Spleen (tissue), 11 donors: Measurements from ENCODE around the gene PSMF1. TPM values are rescaled to one million over a fixed set of nuclear protein-coding genes. Genes with fewer than 3 reads are reported as not detected.
A peak's percentile ranks its signal among the peaks of the same experiment; 100 is the strongest.

Source experiments
- DNase-seq: peaks from one replicate; pipeline ENCODE4 v3.0.0-alpha.2; 2020
- H3K27ac ChIP-seq, 8 donors: fragments of 200-600 bp; sonication (generic) in 7 of 8; 1 replicate in 4 of 8; 2 replicates in 4 of 8; pipeline versions ENCODE4 v1.5.0 to v1.8.0; 2016 to 2021; ENCODE audit warnings: inconsistent platforms in 4 of 8, mild to moderate bottlenecking in 4 of 8, moderate library complexity in 1 of 8
- H3K27me3 ChIP-seq, 7 donors: fragments of 200-600 bp; sonication (generic) in 6 of 7; replicated peaks in 1 of 7; 1 replicate in 4 of 7; 2 replicates in 3 of 7; pipeline versions ENCODE4 v1.5.0 to v1.8.0; 2016 to 2021; ENCODE audit warnings: inconsistent platforms in 3 of 7, mild to moderate bottlenecking in 1 of 7
- H3K36me3 ChIP-seq, 6 donors: fragments of 200-600 bp; sonication (generic) in 5 of 6; 1 replicate in 4 of 6; 2 replicates in 2 of 6; pipeline versions ENCODE4 v1.5.0 to v1.8.0; 2016 to 2021; ENCODE audit warnings: inconsistent platforms in 2 of 6
- H3K4me1 ChIP-seq, 6 donors: fragments of 200-600 bp; sonication (generic) in 5 of 6; 1 replicate in 3 of 6; 2 replicates in 3 of 6; pipeline versions ENCODE4 v1.5.0 to v1.8.0; 2016 to 2021; ENCODE audit warnings: inconsistent platforms in 3 of 6
- H3K4me3 ChIP-seq, 8 donors: fragments of 200-600 bp; sonication (generic) in 7 of 8; 1 replicate in 4 of 8; 2 replicates in 4 of 8; pipeline versions ENCODE4 v1.5.0 to v1.8.0; 2016 to 2021; ENCODE audit warnings: inconsistent platforms in 4 of 8, mild to moderate bottlenecking in 4 of 8, moderate library complexity in 2 of 8
- H3K9me3 ChIP-seq, 8 donors: fragments of 200-600 bp; sonication (generic) in 7 of 8; 1 replicate in 4 of 8; 2 replicates in 4 of 8; pipeline versions ENCODE4 v1.5.0 to v1.8.0; 2016 to 2021; ENCODE audit warnings: inconsistent platforms in 4 of 8
- POLR2A ChIP-seq, 3 donors: fragments of 450-650 bp; IDR thresholded peaks; one replicate each; pipeline ENCODE4 v1.5.1; 2017; ENCODE audit warnings: antibody characterized with exemption in 3 of 3, mild to moderate bottlenecking in 1 of 3
- POLR2AphosphoS5 ChIP-seq, 3 donors: sonication (generic); formaldehyde crosslinking; IDR thresholded peaks; one replicate each; pipeline ENCODE4 v1.5.1; 2017; ENCODE audit warnings: antibody characterized with exemption in 3 of 3
- WGBS, 5 donors: extraction: QIAGEN DNeasy Blood & Tissue Kit in 3 of 5; methylation state at CpG; one replicate each; pipeline versions ENCODE4 v1.1.5 to v1.1.7; 2013 to 2018; 5-methylcytosine and 5-hydroxymethylcytosine counted together
- intact Hi-C: fragments of 100-400 bp; cut with DNase I; formaldehyde crosslinking; loops from one replicate; pipeline ENCODE4 v1.15.0; 2023; ENCODE audit warnings: low total_unique reads
- polyA plus RNA-seq, 3 donors: library from polyadenylated mRNA; stranded (reverse); fragments of 200-250 nt; gene quantifications; one replicate each; pipeline ENCODE4 v1.2.1, GENCODE V29; 2013
- total RNA-seq, 7 donors: library from RNA; depleted of rRNA in 3 of 7; stranded (reverse); fragments of >200 nt in 3 of 7; fragmentation: NEBNext Ultra II Directional in 4 of 7; extraction: Animal tissue kit (Norgen Biotek cat#: 25700) in 4 of 7; gene quantifications; one replicate each; pipeline versions ENCODE4 v1.1.0 to v1.2.1, GENCODE V29; 2016 to 2021
- TF ChIP-seq, protein P1 (sequence below), 11 experiments: fragments of 200-600 bp in 7 of 11; fragments of 450-650 bp in 4 of 11; sonication (generic) in 4 of 11; IDR thresholded peaks in 8 of 11; conservative IDR thresholded peaks in 3 of 11; 1 replicate in 7 of 11; 2 replicates in 4 of 11; pipeline versions ENCODE4 v1.4.0 to v1.8.0; 2016 to 2021; ENCODE audit warnings: antibody characterized with exemption in 11 of 11, inconsistent platforms in 4 of 11, mild to moderate bottlenecking in 1 of 11
- donor health status: healthy with polysubstance abuse.
- donor health status: DM: no; HTN: no; CAD: no; lungs with moderate emphysema.
- donor health status: DM: no; HTN: no; CAD: no.
- donor health status: Bipolar disorder and iron deficiency.
- donor health status: healthy.
- donor health status: DM: no; HTN: no; CAD: no.
- donor health status: DM: yes; HTN: yes; CAD: no.

The PSMF1 gene
- total and polyA plus RNA-seq, 10 donors = 25.7 to 169 (median 112) TPM

DNA sequence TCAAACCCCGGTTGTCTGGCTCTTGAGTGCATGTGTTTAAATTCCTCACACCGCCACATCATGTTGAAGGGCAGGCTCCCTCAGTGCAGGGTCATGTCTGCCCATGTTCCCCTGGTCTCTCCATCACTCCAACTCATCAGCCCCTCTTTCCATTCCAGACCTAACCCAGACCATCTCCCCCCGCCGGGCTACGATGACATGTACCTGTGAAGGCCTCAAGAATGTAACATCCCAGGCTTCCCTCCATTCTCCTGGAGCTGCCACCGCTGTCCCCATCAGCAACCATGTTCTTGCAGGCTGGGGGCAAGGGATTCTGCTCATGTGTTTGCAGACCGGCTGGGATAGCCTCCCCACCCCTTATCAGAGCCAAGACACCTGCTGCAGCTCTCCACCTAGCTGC, 46.5 kb downstream of the PSMF1 start:
- TF ChIP-seq, protein P1, sequence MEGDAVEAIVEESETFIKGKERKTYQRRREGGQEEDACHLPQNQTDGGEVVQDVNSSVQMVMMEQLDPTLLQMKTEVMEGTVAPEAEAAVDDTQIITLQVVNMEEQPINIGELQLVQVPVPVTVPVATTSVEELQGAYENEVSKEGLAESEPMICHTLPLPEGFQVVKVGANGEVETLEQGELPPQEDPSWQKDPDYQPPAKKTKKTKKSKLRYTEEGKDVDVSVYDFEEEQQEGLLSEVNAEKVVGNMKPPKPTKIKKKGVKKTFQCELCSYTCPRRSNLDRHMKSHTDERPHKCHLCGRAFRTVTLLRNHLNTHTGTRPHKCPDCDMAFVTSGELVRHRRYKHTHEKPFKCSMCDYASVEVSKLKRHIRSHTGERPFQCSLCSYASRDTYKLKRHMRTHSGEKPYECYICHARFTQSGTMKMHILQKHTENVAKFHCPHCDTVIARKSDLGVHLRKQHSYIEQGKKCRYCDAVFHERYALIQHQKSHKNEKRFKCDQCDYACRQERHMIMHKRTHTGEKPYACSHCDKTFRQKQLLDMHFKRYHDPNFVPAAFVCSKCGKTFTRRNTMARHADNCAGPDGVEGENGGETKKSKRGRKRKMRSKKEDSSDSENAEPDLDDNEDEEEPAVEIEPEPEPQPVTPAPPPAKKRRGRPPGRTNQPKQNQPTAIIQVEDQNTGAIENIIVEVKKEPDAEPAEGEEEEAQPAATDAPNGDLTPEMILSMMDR (IDR thresholded peaks at IDR 0.05 in 8 of 11, conservative IDR thresholded peaks at IDR 0.05 in 3 of 11) = no peak
- TF ChIP-seq POLR2A (IDR thresholded peaks at IDR 0.05) (no peak), POLR2AphosphoS5 (IDR thresholded peaks at IDR 0.05) (no peak)
- DNase-seq = no peak
- no peaks in the 10 kb centered on the region for H3K4me1 ChIP-seq
- no peaks in the 10 kb centered on the region for H3K9me3 ChIP-seq
- no peak overlapping the region for H3K4me3 ChIP-seq
- WGBS, 5 donors = 95 to 98% (median 96%) methylated on average over 7 of the region's 7 CpGs
- intact Hi-C loops = no loop called here
- H3K36me3 ChIP-seq = peaks cover 11 to 100% (median 92%) of the 10 kb centered on the region in 6 donors
- no peaks in the 10 kb centered on the region for H3K27me3 ChIP-seq
- H3K27ac ChIP-seq = no peak overlapping the region

- DNase-seq = no peak
- peaks cover 9 to 100% (median 92%) of the 10 kb centered on the region in 6 donors for H3K36me3 ChIP-seq
- 85 to 97% (median 94%) methylated on average over 1 of the region's 1 CpG for WGBS, 5 donors
- TF ChIP-seq, protein P1 (IDR thresholded peaks at IDR 0.05 in 8 of 11, conservative IDR thresholded peaks at IDR 0.05 in 3 of 11) = no peak
- no peak for TF ChIP-seq POLR2A (IDR thresholded peaks at IDR 0.05)
- no peak overlapping the region for H3K4me3 ChIP-seq
- H3K27ac ChIP-seq = no peak overlapping the region
- no peaks in the 10 kb centered on the region for H3K27me3 ChIP-seq
- intact Hi-C loops = no loop called here
- H3K9me3 ChIP-seq = no peaks in the 10 kb centered on the region
- no peaks in the 10 kb centered on the region for H3K4me1 ChIP-seq
Observed at GRCh38 chr20:1165521-1165920, 47.1 kb downstream of the PSMF1 start.

- WGBS, 5 donors = 84 to 100% (median 91%) methylated on average over 6 to 9 of the region's 9 CpGs
Observed at GRCh38 chr20:1165941-1166340, 47.5 kb downstream of the PSMF1 start.

DNA sequence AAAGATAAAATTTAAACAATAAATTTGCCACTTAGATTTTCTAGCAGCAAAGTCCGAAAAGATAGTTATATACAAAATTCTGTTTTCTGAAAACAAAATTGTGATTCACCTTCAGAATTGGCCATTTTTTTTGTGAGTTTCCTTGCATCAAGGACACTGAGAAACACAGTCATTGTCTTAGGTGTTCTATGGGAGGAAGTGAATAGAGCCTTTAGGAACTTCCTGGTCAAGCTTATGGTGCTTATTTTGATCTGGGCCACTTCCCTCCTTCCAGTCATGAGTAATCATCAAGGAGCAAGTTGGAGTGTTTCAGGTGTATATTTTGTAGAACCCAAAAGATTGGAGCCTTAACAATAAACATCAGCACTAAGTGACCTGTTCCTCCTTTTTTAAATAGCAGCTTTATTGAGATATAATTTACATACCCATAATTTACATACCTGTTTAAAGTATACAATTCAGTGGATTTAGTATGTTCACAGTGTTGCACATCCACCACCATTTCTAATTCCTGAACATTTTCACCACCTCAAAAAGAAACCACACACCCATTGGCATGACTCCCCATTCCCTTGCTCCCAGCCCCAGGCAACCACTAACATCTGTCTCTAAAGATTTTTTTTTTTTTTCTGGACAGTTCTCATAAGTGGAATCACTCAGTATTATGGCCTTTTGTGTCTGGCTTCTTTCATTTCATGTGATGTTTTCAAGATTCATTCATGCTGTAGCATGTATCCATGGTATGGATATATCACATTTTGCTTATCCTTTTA, 48.7 kb downstream of the PSMF1 start:
- intact Hi-C loops = no loop called here
- Histone ChIP-seq H3K4me1 (no peaks in the 10 kb centered on the region), H3K36me3 (peaks cover 9 to 100% (median 91%) of the 10 kb centered on the region in 6 donors), H3K9me3 (no peaks in the 10 kb centered on the region), H3K27me3 (no peaks in the 10 kb centered on the region), H3K4me3 (no peak overlapping the region), H3K27ac (peak overlapping the region in 1 of 8 donors; percentile 16)
- WGBS, 5 donors = 69 to 88% (median 78%) methylated on average over 1 of the region's 1 CpG
- no peak for DNase-seq
- TF ChIP-seq POLR2A (IDR thresholded peaks at IDR 0.05) (no peak), POLR2AphosphoS5 (IDR thresholded peaks at IDR 0.05) (no peak)
- TF ChIP-seq, protein P1 (IDR thresholded peaks at IDR 0.05 in 8 of 11, conservative IDR thresholded peaks at IDR 0.05 in 3 of 11) = no peak

More at GRCh38 chr20:1165941-1166340, 47.5 kb downstream of the PSMF1 start:
- Histone ChIP-seq H3K4me3 (no peak overlapping the region), H3K27ac (peak overlapping the region in 2 of 8 donors; percentile 16 to 37), H3K9me3 (no peaks in the 10 kb centered on the region), H3K4me1 (no peaks in the 10 kb centered on the region), H3K36me3 (peaks cover 9 to 100% (median 92%) of the 10 kb centered on the region in 6 donors), H3K27me3 (no peaks in the 10 kb centered on the region)
- no peak for DNase-seq
- intact Hi-C loops = no loop called here
- TF ChIP-seq POLR2A (IDR thresholded peaks at IDR 0.05) = no peak
- TF ChIP-seq POLR2AphosphoS5 (IDR thresholded peaks at IDR 0.05) = peak in 2 of 3 donors; percentile 22 to 37
